ENCODE results near the gene STK38.
"Not testable (repeated sequence)": the region's sequence is repeated elsewhere in the genome, so short reads cannot be mapped to it uniquely, and the experiment has no call there.

Gene STK38

DNA sequence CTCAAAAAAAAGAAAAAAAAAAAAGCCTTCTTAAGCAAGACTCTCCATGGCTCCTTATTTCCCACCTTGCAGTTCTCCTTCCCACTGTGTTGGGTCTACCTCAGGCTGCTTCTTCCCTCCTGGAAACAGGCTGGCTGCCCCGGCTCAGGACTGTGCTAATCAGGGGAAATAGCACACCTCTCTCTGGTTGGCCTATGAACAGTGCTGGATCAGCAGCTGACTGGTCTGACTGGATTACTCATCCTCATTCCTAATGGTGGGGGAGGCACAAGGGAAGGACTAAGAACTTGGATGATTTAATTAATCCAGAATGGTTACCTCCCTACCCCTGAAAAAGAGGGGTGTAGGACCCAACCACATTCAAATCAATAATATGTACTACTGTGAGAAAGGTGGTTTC, 43.0 kb upstream of the STK38 start:
- TF ChIP-seq CTCF (IDR thresholded peaks at IDR 0.05; ENCODE audit: low read depth, low read length): peak; percentile 1

GRCh38 chr6:36589025-36589400, 41.7 kb upstream of the STK38 start:
- DNase-seq (ENCODE audit: low read depth, low spot score); in situ Hi-C loops (cut with HindIII; ENCODE audit: low sequenced_read_pairs); H3K4me3 ChIP-seq (ENCODE audit: low read depth, low read length): not testable (repeated sequence)

More for the DNA sequence above, 43.0 kb upstream of the STK38 start:
- in situ Hi-C loops (cut with HindIII; ENCODE audit: low sequenced_read_pairs): no loop called here
- no peak overlapping the region for H3K4me3 ChIP-seq (ENCODE audit: low read depth, low read length)
- DNase-seq (ENCODE audit: low read depth, low spot score): peak; percentile 75

DNA sequence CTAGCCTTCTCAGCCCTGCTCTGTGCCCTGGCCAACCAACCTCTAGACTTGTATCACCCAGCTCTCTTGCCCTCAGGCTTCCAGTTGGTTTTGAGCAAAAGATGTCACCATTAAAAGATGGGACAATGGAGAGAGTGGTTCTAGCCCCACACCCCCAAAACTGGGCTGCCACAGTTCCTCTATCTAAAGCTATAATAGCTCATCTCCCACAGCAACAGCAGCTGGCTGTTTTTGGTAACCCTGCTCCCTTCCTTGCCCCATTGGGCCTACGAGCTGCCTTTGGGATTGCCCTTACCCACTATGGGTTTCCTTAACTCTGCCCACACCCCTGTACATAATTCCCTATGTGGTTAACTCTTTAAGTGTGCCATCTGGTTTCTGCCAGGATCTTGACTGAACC, 39.3 kb upstream of the STK38 start:
- no peak for TF ChIP-seq CTCF (IDR thresholded peaks at IDR 0.05; ENCODE audit: low read depth, low read length)
- no peak overlapping the region for H3K4me3 ChIP-seq (ENCODE audit: low read depth, low read length)

DNA sequence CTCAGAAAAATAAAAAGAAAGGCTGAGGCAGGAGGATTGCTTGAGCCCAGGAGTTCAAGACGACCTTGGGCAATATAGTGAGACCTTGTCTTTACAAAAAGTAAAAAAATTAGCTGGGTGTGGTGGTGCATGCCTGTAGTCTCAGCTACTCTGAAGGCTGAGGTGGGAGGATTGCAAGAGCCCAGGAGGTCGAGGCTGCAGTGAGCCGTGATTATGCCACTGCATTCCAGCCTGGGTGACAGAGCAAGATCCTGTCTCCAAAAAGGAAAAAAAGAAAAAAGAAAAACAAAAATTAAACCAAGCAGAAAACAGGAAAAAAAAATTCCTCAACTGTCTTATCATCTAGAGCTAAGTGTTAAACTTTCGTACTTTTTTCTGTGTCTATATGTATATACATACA, 34.4 kb upstream of the STK38 start:
- H3K4me3 ChIP-seq (ENCODE audit: low read depth, low read length): no peak overlapping the region
- in situ Hi-C loops (cut with HindIII; ENCODE audit: low sequenced_read_pairs): no loop called here
- DNase-seq (ENCODE audit: low read depth, low spot score): no peak
- no peak for TF ChIP-seq CTCF (IDR thresholded peaks at IDR 0.05; ENCODE audit: low read depth, low read length)

More for the DNA sequence above, 39.3 kb upstream of the STK38 start:
- in situ Hi-C loops (cut with HindIII; ENCODE audit: low sequenced_read_pairs): no loop called here
- no peak for DNase-seq (ENCODE audit: low read depth, low spot score)

- no peak overlapping the region for H3K4me3 ChIP-seq (ENCODE audit: low read depth, low read length)
- DNase-seq (ENCODE audit: low read depth, low spot score): no peak
- in situ Hi-C loops (cut with HindIII; ENCODE audit: low sequenced_read_pairs): no loop called here
- TF ChIP-seq CTCF (IDR thresholded peaks at IDR 0.05; ENCODE audit: low read depth, low read length): no peak
Measured at GRCh38 chr6:36580184-36580526, 32.9 kb upstream of the STK38 start.

GRCh38 chr6:36578431-36578830, 31.2 kb upstream of the STK38 start:
- in situ Hi-C loops (cut with HindIII; ENCODE audit: low sequenced_read_pairs): no loop called here
- TF ChIP-seq CTCF (IDR thresholded peaks at IDR 0.05; ENCODE audit: low read depth, low read length): no peak
- no peak overlapping the region for H3K4me3 ChIP-seq (ENCODE audit: low read depth, low read length)
- no peak for DNase-seq (ENCODE audit: low read depth, low spot score)

DNA sequence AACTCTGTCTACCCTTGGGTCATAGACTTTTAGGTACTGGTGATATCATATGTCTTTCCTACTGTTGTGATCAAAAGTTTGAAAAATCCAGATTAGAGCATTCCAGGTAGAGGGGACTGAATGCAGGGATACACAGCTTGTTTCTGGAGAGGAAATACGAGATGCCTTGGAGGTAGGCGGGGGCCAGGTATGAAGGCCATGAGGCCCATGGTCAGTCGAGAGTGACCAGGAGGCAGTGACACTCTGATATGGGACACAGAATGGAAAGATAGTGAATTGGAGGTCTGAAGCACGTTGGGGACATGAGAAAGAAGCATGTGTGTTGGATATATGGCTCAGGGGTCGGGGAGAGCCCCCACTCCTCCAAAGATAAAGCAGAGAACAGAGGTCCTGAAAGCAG, 30.8 kb upstream of the STK38 start:
- no peak for DNase-seq (ENCODE audit: low read depth, low spot score)
- in situ Hi-C loops (cut with HindIII; ENCODE audit: low sequenced_read_pairs): no loop called here
- no peak overlapping the region for H3K4me3 ChIP-seq (ENCODE audit: low read depth, low read length)
- TF ChIP-seq CTCF (IDR thresholded peaks at IDR 0.05; ENCODE audit: low read depth, low read length): no peak

Data from astrocyte of the spinal cord (primary cell).